Measurements from ENCODE around the gene PKN2.

DNA sequence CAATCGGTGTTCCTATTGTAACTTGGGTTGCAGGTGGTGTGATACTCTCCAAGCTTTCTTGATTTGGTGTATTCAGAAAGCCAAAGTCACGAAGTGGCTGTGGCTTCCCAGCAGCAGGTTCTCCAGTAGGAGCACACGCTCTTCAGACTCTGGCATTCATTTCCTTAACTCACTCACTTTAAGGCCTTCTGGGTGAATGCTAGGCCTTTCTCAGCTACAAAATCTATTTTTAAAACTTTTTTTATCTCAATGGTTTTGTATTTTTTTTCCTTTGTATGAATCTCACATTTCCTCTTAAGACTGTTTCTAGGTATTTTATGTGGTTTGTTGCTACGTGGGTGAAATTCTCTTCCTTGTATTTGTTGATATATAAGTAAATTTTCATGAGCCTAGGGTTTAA lies 22.9 kb upstream of the PKN2 start:
- TF ChIP-seq EZH2phosphoT487 (IDR thresholded peaks at IDR 0.05; ENCODE audit: borderline replicate concordance, low read length), result no peak
- TF ChIP-seq, protein P1, sequence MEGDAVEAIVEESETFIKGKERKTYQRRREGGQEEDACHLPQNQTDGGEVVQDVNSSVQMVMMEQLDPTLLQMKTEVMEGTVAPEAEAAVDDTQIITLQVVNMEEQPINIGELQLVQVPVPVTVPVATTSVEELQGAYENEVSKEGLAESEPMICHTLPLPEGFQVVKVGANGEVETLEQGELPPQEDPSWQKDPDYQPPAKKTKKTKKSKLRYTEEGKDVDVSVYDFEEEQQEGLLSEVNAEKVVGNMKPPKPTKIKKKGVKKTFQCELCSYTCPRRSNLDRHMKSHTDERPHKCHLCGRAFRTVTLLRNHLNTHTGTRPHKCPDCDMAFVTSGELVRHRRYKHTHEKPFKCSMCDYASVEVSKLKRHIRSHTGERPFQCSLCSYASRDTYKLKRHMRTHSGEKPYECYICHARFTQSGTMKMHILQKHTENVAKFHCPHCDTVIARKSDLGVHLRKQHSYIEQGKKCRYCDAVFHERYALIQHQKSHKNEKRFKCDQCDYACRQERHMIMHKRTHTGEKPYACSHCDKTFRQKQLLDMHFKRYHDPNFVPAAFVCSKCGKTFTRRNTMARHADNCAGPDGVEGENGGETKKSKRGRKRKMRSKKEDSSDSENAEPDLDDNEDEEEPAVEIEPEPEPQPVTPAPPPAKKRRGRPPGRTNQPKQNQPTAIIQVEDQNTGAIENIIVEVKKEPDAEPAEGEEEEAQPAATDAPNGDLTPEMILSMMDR (IDR thresholded peaks at IDR 0.05; ENCODE audit: low read depth, low read length, poor library complexity, severe bottlenecking), result no peak
